HG03039 (cell line): Measurements from ENCODE around the gene ZNF358.

ENCODE experiments used
- ATAC-seq: cut with Tn5 transposase; IDR thresholded peaks from one replicate; pipeline ENCODE4 v1.9.1; 2021; ENCODE audit warnings: mild to moderate bottlenecking, moderate library complexity; ENCODE audit not compliant: unreplicated experiment

The ZNF358 gene

GRCh38 chr19:7554990-7555864 lies 39.3 kb downstream of the ZNF358 start:
- ATAC-seq, result no peak

GRCh38 chr19:7556696-7557315 lies 40.9 kb downstream of the ZNF358 start:
- ATAC-seq, result no peak

GRCh38 chr19:7558667-7559066 lies 42.8 kb downstream of the ZNF358 start:
- ATAC-seq, result no peak

- ATAC-seq, result no peak
Observed at GRCh38 chr19:7559102-7559501, 43.2 kb downstream of the ZNF358 start.

GRCh38 chr19:7560255-7560654 lies 44.4 kb downstream of the ZNF358 start:
- no peak for ATAC-seq

- ATAC-seq, result no peak
Observed at GRCh38 chr19:7561325-7561724, 45.4 kb downstream of the ZNF358 start.

GRCh38 chr19:7562646-7563393 lies 46.9 kb downstream of the ZNF358 start:
- no peak for ATAC-seq

GRCh38 chr19:7564866-7565265 lies 49.0 kb downstream of the ZNF358 start:
- ATAC-seq, result no peak

- ATAC-seq, result no peak
Observed at GRCh38 chr19:7565332-7565731, 49.4 kb downstream of the ZNF358 start.
